Activated gamma-delta T cell treated with Interleukin-2 at 50 U/mL for 16 hours (primary cell): Measurements from ENCODE around the gene MCTP2.

ENCODE experiments used
- DNase-seq: peaks from one replicate; pipeline ENCODE4 v3.0.0-alpha.2; 2020

Gene MCTP2

DNA sequence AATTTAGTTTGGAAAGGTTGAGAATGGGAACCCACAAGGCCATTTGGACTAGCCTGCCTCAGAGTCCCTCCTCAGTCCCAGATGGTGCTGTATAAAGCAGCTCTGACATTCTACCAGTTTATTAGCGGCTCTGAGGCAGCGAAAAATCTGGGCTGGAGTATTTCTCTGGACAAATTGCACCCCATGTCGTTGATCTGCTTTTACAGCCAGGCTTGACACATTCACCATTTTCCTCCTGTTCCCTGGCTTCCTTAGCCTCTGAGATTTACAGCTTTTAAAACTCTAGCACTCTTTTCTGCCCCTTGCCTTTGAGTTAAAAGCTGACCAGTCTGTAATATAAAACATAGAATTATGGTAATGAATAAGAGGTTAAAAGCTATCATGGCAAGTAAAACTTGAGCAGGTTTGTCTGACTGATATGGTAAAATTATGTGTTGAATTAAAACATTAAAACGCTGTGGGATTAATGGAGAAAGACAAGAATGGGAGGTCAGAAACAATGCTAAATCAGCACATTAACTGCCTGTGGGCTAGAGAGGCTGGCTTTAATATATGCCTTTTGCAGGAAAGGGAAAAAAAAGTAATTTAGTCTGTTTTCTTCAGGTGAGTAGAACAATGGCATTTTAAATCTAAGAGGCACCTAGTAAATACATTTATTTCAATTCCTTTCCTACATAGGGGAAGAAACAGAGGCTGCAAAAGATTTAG is 131.2 kb downstream of the MCTP2 start:
- DNase-seq: no peak

DNA sequence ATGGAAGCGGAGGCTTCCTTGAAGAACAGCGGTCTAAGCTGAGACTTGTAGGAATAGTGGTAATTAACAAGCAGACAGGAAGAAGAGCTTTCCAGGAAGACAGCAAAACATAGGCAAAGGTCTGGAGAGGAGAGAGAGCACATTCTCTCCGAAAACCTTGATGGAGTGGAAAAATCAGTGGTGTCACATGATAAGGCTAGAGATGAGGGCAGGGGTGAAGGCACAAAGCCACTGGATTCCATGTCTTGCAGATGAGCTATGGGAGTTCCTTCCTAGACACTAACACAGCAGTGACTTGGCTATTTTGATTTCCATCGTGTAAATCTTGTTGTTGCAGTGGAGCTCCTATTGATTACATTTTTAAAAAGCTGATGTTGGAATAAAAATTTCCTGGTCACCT is 132.0 kb downstream of the MCTP2 start:
- DNase-seq: no peak

DNA sequence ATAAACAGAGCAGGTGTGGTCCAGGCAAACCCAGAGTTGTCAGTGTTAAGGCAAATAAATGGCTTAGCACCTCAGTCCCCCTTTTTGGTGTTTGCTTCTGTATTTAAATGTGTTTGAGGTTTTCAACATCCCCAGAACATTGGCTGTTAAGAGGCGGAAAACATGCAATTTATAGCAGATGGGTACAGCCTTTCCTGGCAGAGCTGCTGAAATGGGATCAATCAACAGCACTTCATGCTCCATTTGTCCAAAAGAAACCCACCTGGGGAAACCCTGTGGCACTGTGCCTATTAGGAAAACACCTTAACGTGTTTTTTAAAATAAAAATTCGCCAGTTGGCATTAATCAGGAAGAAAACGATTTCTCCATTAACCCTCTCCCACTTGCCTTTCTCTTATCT is 135.4 kb downstream of the MCTP2 start:
- no peak for DNase-seq

DNA sequence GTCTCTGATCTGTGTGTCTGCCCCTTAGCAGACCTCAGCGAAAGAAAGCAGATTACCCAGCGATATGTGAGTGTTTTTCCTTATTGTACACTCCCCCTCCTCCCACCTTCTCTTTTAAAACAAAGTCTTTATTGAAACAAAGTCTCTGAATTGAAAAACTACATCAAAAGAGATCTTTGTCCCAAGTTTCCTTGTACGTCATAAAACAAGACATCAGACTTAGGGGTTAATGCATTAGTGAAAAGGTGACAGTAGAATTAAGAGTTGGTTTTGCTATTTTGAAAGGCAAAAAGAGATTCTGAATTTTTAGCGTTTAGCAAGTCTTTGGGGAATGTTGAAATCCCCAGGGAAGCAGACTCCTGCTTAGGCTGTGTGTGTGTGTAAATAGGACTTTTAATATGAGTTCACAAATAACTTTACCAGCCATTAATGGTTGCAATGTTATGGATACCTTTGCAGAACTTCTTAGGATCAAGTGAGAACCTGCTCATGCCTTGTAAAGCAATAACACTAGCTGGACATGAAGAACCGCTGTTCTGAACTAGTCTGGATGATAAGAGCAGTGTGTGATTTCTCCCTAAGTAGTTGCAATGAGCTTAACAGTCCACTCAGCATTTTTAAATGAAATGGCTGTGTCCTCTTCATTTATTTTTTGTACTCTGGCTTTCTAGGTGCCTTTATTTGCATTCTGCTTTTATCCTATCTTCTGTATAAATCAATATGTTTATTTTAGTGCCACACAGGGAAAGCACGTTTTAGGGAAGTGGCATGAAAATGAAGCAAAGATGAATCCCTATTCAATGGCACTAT is 136.6 kb downstream of the MCTP2 start:
- no peak for DNase-seq

DNA sequence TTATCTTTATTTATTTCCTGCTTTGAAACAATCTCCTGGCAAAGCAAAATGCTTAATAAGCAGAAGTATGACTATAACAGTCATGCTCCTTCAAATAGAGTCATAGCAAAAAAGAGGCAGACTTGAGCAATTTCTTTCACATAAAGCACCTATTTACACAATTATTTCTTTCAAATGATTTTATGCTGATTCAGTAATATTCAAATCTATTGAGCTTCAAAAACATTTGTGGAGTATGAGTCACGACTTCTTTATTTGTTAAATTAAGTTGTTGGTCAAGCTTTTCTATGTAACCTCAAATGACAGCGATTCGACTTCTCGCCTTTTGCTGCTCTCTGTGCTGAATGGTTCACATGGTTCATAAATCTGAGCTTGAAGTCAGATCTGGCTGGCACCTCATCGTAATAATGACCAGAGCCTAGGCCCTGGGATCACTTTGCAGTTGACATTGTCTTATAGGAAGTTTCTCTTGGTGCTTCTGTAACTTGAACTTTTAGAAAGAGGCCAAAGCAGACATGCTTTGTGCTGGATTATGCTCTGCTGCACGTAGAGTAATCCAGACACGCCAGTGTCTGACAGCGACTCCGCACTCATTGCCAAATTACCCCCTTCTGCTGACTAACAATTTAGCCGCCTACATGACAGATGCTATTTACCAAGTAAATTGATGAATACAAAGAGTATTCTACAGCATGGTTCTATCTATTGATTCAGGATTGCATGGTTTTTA is 139.0 kb downstream of the MCTP2 start:
- DNase-seq: no peak

DNA sequence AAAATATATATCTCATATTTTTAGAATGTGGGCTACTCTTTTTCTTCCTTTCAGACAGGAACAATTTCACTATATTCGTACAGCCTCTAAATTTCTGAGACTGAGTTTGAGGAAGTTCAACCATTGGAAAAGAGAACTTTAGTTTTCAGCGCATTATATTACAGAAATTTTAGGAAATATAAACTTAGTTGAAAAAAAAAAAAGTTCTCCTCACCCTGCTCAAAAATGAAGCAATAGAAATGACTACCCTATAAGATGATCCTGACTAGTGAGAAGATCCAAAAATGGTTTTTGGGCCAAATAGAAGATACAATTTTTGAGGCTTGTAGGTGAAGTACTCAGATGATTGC is 139.6 kb downstream of the MCTP2 start:
- DNase-seq: no peak

DNA sequence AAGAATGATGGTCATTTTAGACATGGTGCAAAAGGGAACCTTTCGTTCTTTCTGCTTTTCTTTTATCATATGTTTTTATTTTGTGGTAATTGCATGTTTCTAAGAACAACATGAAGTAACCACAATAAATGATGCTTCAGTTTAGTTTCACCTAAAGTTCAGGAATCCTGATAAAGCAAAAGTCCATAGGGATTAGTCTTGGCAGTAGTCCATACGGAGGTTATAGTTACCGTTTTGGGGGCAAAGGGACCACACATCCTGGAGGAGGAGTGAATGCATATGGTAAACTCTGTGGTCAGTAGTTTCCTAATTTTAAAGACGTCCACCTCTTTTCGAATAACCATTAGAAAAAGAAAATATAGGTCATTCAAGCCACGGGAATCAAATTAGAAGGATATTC is 141.5 kb downstream of the MCTP2 start:
- no peak for DNase-seq

DNA sequence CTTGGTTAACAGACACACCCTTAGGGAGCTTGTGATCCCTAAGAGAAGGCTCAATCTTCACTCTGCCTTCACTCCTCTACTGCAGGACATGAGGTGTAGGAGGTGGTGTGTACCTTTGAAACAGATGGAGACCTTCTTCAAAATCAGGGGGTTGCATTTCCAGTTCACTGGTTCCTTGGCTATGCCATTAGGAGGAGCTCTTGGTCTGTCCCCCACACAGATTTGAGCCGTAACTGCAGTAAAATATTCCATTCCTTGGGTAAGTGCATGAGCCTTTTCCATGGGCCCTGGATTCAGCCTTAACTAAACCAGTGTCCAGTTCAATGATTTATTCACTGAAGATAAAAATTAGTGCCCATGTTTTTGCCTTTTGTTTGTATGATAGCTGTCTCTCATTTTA is 144.6 kb downstream of the MCTP2 start:
- DNase-seq: no peak

DNA sequence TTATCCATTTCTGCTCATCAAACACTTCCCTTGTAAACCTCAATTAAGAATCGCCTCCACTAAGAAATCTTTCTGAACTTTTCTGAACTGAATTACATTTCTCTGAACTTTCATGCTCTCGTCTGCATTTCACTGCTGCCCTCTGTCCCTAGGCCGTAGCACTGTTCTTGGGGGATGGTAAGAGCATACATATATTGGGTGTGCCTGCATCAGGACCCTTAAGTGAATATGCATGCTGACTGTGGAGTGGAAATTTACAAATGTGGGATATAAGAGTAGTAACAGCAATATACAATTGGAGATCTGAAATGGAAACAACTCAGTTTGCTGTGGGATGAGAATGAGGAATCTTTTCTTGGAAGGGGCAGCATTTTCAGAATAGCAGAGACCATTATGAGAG is 148.6 kb downstream of the MCTP2 start:
- DNase-seq: no peak

DNA sequence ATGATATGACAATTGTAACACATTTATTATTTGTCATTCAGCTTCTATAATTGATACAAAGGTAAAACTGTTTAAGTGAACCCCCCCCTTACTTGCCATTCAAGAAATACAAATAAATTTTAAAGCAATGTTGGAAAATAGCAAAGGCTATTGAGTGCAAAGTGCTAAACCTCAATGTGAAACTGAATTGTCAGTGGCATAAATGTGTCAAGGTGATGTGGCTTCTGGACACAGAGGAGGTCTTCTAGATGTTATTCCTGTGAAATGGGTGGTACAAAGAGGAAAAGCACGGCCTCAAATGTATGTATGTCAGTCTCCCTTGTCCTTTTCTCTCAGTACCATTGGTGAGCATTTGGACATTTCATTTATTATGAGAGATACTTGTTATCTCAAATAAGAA is 149.4 kb downstream of the MCTP2 start:
- no peak for DNase-seq

DNA sequence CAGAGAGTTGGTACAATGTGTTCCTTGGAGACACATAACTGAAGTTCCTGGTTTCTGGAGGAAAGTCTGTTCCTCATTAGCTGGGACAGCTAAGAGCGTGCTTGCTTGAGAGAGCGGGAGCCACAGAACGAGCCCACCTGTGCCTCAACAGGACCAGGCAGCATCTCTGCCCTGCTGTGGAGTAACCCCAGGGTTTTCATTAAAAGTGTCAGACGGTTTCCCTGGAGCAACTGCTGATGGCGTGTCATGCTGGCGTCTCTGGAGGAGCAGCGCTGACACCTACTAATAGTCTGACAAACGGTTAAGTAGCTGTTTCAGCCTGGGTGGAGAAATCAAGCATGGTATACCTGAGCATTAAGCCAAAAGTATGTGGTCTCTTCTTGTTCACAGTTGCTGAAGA is 150.0 kb downstream of the MCTP2 start:
- DNase-seq: no peak

DNA sequence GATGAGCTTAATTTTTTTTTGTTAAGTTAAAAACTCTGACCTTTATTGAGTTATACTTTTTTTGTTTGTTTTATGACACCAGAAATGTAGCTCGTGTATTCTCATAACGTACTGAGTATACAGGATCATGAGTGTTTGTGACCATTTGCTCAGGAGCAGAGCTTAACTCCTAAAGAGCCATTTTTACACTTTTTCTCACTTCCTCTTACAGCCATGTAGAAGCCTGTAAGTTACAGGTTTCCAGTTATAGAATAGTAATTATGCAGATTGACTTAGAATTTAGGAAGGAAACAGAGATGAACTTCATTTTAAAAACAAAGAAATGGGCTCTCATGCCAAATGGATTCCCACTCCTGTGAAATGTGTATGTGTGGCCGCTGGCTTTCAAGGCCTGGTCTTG is 151.7 kb downstream of the MCTP2 start:
- no peak for DNase-seq

DNA sequence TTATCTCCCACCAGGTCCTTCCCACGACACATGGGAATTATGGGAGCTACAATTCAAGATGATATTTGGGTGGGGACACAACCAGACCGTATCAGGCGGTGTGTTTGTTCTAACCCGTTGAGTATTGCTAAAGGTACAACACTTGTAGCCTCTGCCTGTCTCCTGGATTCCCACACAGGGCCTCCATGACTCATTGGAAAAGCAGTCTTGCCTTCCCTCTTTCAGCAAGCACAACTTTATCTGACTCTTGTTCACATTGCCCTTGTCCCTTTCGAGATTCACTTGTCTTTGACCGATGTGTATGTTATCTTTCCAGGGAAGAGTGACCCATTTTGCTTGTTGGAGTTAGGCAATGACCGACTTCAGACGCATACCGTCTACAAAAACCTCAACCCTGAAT is 152.3 kb downstream of the MCTP2 start:
- no peak for DNase-seq

DNA sequence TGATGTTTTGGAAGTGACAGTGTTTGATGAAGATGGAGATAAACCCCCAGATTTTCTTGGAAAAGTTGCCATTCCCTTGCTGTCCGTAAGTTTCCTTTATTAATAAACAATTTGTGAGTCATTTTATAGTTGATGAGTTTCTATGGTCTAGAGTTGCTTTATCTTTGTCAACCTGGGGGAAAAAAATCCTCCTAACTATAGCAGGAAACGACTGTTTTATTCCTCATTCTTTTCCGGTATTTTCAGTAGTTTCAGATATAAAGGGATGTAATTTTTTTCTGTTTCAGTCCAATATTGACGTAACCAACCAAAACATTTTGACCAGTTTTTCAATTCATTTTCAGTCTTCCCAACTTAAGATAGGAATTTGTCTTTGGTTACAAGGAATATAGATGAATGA is 154.1 kb downstream of the MCTP2 start:
- no peak for DNase-seq

DNA sequence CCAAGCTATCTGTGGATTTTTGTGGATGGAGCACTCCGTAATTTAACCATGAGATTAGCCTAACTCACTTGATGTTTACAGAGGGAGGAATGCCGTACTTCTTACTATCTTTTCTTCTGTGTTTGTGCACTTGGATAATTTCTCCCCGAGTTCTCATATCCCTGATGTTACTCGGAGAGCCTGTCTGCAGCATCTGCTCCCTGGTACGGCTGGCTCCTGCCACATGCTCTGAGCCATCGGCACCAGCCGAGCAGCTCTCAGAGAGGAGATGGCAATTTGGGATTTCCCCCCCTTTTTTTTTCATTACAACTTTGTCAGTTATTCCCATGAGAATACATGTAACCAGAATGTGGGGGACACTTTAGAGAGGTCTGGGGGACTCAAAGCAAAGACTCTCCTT is 155.0 kb downstream of the MCTP2 start:
- DNase-seq: no peak

DNA sequence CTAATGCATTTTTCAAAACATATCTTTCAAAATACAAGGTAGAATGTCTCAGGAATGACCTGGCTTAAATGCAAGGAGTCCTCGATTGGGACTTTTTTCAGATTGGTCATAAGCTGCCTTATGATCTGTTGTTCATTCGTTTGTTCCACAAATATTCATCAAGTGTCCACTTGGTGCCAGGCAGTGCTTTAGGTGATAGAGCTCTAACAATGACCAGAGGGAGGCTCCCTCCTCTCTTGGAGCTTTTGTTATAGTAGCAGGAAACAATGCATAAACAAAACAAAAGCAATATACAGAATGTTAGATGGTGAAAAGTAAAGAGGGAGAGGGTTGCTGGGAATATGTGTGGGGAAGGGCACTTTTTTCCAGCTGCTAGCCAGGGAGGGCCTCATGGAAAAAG is 156.1 kb downstream of the MCTP2 start:
- no peak for DNase-seq

DNA sequence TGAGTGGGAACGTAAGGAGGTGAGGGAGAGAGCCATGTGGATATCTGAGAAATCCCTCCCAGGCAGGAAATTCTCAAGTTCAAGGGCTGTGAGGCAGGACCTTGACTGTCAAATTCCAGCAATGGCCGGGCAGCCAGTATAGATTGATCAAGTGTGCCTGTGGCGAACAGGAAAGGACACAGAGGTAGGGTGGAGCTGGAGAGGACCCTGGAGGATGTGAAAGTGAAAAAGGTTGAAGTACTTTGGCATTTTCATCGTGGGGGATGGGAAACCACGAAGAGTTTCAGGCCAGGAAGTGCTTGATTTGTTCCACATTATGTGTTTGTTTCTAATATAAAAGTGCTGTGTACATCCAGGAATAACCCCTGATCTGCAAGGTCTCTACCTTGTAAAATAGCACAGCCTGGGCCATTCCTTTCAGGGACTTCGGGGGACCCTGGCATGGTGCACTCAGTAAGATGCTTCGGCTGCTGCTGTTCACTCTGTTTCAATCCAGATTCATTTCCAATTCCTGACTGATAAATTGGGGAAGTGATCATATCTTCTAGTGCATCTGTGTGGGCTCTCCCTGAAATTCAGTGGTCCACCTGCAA is 156.6 kb downstream of the MCTP2 start:
- DNase-seq: no peak

DNA sequence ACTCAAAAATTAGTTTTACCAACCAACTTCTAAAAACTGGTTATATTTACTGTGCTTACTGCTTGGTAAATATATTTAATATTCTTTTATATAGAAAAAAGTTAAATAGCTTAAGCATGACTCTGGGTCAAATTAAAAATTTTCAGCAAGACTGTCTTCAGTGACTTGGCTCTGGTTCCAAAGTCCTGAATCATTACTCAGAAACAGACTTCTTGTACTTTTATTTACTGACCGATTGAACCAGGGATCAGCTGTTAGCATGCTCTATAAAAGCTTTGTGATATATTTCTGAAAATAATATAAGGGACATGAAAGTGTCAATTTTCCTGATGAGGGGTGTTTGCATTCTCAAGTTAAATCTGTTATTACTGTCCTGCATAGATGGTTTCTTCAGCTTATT is 164.3 kb downstream of the MCTP2 start:
- no peak for DNase-seq

DNA sequence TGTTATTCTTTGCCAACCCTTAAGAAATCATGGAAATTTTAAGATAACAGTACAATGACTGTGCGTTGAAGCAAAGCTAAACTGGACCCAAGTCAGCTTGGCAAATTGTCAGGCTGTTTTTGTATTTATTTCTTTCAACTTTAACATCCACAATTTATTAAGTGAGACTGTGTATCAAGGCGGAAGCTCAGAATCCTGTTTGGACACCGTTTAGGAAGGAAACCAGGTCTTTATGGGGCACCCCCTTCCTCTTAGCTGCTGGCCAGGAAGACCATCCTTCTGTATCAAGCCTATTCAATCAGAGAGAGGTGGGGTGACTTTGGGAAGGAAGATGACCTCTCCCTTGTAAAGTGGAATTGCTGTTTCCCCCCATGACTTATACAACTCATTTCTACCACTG is 166.0 kb downstream of the MCTP2 start:
- no peak for DNase-seq

DNA sequence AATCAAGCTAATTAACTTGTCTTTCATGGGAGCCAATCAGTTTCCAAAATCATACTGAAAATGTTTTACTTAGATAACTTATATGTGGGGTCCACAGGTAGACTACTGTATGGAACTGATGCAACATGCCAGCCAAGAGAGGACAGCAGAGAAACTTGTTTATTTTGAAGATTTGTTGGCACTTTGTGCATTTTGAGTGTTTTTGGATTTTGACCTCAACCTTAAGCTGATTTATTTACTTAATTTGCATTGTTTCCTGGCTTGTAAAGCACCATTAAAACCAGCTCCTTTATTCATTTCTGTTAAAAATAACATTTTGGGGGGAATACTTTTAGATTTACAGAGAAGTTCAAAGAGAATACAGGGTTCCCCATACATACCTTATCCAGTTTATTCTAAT is 166.6 kb downstream of the MCTP2 start:
- DNase-seq: no peak

DNA sequence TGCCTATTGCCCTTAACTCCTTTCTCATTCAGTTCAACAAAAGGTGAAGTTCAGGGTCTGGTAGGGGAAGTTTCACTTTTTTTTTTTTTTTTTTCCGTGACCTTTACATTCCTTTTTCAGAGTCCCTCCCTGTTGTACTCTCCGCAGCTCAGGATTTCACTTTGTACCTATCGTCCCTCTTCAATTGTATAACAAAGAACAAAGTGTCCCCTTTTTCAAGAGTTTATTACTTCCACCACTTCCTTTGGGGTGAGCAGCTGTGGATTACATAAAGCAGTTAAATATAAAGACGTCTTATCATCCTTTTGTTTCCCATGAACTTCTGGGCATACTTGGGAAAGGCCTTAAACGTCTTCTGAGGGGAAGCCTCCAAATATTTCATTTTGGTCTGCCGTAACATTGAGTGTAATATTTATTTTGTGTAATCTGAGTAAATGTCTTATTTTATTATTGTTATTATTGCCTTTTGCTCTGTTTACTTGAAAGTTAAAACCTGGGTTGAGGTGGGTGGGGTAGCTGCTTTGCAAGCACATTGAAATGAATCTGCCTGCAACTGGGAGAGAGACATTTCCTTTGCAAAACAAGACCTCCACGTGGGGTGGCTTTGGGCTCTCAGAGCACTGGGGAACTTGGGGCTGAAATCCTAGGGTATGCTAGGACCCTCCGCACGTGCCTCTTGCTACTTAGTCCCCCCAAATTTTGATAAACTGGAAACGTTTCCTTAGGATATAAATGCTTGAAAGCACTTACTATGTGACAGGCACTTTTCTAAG is 169.4 kb downstream of the MCTP2 start:
- DNase-seq: no peak

DNA sequence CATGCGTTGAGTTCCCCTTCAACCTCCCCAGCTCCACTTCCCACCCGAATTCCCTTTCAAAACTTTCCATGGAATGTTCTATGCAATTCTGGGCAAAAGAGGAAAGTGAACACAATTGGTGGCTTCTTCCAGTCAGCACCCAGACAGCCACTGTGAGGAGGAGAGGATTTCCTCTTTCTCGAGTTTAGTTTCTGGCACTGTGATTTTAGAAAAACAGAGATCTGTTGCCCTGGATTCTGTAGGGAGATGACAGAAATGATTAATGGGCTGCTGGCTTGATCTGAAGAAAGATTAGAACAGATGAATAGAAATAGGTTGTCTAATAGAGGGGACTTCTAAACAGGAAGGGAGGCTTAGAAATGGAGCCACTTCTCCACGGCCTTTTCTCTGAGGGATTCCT is 172.0 kb downstream of the MCTP2 start:
- DNase-seq: no peak

DNA sequence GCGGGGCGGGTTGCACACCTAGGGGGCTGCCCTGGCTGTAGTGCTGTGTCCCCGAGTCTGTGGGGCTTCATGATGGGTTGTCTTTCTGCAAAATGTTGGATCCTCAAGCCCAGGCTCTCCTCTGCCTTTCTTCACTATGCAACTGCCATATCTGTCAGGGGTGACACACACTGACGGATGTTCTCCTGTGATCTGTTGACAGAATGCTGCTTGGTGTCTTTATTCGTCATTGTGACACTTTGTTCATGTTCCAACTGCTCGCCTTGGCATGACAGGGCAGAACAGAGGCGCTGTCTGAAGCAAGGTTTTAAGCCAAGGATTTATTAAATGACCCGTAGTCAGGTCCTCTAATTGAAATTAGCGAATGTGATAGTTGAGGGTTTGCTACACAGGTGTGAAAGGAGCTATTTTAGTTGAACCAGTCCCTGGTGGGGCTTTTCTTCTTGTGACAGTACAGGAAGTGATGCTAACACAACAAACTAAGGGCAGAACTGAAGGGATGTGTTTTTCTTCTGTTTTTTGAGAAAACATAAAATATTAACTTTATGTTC is 173.4 kb downstream of the MCTP2 start:
- DNase-seq: no peak
